HG02970 (cell line): Measurements from ENCODE around the gene SRD5A3.
"Not testable (repeated sequence)": the region's sequence is repeated elsewhere in the genome, so short reads cannot be mapped to it uniquely, and the experiment has no call there.

Source experiments
- ATAC-seq: cut with Tn5 transposase; IDR thresholded peaks from one replicate; pipeline ENCODE4 v1.9.1; 2021; ENCODE audit warnings: mild to moderate bottlenecking, moderate library complexity, moderate number of reproducible peaks; ENCODE audit not compliant: unreplicated experiment, low FRiP score

Gene SRD5A3

DNA sequence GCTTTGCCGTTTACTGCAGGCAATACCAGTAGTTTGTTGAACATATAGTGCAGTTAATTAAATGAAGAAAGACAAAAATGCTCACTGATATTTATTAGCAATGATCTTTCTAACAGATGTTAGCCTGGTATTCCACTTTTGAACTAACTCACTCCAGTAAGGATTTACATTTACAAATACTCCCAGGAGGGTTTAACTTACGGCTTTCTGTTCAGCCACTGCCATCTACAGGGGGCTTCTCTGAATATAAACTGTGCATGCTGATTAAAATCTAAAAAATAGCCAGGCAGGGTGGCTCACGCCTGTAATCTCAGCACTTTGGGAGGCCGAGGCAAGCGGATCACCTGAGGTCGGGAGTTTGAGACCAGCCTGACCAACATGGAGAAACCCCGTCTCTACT, 2.2 kb upstream of the SRD5A3 start:
- ATAC-seq = no peak

DNA sequence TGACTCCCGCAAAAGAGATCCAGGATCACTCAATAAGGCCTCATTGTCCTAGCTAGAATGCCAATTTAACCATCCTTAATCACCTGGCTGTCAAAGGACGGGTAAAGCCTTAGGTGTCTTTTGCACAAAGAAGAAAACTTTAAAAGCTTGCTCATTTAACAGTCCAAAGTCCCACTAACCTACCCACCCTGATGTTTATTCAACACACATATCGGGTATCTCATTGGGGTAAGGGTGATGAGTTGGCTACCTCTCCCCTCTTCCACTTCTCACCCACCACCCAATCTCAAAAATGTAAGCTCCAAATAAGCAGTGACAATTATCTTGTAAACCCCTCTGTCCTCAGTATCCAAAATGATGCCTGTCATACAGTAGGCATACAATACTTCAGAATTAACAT, 988 bp upstream of the SRD5A3 start:
- ATAC-seq = no peak

DNA sequence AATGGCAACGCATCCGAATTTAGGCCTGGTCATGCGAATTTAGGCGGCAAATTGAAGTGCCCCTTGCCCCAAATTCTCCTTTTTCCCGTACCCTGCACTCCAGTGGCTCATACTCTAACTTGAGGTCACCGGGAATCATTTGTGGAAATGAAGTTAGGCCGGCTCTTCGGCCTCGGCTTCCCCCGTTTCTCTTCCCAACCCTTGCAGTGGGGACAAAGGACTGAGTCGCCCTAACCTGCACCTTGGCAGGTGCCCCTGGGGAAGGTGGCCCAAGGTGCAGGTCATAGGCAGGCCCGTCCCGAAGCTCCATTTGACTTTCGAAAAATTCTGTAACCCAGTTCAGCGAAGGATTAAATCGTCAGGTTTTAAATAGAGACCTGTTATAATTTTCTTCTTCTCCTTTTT, 811 bp downstream of the SRD5A3 start:
- ATAC-seq = no peak

DNA sequence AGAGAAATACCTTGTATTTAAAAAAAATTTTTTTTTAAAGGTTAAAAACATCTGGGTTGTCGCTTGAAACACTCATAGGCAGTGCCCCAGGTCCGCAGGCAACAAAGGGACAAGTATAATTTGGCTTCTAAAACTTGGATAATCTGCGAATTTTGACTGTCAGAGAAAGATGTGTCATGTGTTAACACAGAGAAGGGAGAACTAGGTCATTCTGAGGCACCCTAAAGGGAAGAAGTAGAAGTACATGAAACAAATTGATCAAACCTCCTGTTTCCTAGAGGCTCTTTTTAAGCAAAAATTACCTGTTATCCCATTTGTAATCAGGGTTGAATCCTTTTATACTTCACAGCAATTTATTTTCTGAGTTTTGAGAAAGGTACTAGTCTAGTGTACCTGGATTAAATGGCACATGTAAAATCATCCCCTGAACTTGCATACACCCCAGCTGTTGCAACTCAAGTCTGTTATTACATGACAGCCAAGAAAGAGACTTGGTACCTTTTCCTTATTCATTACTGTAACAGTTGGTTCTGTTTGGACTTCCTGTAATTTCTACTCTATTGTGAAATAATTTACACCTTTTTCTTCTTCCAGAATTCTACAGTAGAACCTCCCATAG, 1.7 kb downstream of the SRD5A3 start:
- ATAC-seq = no peak

DNA sequence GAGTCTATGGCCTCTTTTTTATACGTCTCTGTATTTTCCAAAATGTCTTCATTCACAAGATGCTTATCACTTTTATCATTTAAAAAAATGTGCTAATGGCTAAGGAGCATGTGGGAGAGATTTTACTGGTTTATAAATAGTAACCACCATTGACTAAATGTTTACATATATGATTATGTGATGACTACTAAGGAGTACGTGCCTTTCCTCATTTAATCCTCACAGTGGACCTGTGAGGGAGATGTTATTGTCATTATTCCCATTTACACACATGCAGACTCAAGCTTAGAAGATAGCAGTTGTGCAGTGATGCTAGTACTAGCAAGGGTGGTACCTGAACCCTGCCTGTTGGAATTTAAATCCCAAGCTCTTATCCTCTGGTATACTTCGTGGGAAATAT, 2.4 kb downstream of the SRD5A3 start:
- ATAC-seq = no peak

DNA sequence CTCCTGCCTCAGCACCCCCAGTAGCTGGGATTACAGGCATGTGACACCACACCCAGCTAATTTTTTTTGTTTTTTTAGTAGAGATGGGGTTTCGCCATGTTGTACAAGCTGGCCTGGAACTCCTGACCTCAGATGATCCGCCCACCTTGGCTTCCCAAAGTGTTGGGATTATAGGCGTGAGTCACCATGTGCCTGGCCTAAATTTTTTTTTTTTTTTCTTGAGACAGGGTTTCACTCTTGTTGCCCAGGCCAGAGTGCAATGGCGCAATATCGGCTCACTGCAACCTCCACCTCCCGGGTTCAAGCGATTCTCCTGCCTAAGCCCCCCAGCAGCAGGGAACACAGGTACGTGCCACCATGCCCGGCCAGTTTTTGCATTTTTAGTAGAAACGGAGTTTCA, 4.8 kb downstream of the SRD5A3 start:
- ATAC-seq = not testable (repeated sequence)

DNA sequence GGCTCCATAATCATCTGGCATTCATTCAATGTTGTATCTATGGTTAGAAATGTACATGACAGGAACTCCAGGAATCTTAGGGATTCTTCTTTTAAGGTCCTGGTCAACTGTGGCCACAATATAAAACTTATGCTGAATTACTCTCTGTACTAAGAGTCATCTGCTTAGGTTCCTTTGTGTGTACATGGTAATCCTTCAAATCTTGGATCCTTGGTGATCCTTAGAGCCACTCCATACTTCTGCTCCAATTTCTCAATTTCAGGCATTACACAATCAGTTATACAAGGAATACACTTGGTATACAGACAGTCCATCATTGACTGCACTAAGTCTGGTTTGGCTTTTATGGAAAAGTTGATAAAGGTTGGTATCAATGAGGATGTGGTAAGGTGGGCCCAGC, 5.8 kb downstream of the SRD5A3 start:
- ATAC-seq = no peak

DNA sequence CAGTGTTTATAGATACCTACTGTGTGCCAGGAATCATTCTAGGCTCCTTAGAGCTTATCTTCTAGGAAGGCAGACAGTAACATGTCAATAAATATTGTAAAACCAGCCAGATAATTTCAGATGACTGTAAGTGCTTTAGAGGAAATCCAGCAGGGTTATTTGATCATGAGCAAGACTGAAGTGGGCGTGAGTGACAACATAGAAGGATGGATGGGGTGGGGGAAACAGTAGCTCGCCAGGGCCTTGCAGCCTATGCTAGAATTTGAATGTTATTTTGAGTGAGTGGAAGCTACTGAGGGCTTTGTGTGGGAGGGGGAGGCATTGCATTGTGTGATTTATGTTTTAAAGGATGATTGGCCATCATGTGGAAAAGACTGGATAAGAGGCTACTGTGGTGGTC, 6.7 kb downstream of the SRD5A3 start:
- ATAC-seq = no peak

DNA sequence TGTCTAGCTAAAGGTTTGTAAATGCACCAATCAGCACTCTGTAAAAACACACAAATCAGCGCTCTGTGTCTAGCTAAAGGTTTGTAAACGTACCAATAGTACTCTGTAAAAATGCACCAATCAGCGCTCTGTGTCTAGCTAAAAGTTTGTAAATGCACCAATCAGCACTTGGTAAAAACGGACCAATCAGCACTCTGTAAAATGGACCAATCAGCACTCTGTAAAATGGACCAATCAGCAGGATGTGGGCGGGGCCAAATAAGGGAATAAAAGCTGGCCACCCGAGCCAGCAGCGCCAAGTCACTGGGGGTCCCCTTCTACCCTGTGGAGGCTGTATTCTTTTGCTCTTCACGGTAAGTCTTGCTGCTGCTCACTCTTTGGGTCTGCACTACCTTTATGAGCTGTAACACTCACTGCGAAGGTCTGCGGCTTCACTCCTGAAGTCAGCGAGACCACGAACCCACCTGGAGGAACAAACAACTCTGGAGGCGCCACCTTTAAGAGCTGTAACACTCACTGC, 7.2 kb downstream of the SRD5A3 start:
- ATAC-seq = not testable (repeated sequence)

DNA sequence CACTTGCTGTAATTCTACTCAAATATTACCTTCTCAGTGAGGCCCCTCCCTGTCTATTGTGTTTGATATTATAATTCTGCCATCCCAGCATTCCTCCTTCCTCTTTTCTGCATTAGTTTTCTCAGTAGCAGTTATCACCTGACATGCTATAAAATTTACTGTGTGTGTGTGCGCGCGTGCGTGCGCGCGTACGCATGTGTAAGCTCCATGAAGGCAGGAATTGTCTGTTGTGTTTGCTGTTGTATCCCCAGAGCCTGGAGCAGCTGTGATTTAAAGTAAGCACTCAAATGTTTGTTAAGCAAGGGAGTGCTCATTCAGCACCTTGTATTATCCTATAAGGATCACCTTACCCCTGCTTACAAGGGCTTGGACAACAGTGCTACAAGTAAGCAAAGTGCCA, 8.6 kb downstream of the SRD5A3 start:
- no peak for ATAC-seq

DNA sequence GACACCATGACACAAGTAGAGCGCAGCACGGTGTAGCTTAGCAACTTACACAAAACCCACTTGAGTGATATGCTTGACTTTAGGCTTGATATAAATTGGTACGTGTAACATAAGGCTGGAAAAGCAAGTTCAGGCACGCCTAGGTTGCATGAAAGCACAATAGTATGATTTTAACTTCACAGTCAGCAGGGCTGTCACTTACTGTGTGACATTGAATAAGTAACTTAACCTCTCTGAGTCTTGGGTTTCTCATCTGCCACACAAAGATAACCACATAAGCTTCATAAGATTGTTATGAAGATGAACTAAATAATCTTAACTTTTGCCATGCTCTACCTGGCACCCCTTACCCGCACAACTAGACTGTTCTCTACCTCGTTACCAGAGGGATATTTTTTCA, 9.5 kb downstream of the SRD5A3 start:
- ATAC-seq = no peak

DNA sequence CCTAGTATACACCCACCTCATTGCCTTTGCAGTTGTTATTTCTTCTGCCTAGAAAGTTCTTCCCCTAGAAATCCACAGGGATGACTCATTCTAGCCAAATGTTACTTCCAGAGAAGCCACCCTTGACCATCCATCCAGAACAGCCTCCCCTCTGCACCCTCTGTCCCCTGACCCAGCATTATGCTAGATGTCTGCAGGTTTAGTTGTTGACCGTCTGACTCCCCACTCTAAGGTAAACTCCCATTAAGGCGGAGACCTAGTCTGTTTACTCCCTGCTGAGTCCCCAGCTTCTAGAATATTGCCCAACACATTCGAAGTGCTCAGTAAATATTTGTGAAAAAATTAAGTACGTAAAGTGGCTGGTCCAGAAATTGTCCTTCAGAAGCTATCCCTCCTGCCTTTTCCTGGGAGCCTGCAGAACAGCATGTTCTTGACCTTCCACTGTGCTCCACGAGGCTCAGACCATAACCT, 11.0 kb downstream of the SRD5A3 start:
- ATAC-seq = no peak

DNA sequence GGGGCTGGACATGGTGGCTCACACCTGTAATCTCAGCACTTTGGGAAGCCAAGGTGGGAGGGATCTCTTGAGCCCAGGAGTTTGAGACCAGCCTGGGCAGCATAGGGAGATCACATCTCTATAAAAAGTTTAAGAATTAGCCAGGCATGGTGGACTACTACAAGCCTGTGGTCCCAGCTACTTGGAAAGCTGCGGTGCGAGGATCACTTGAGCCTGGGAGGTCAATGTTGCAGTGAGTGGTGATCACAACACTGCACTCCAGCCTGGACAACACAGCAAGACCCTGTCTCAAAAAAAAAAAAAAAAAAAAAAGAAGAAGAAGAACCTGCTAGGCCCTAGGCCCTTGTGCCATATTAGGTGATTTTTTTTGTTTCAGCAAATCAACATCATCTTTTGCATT, 12.2 kb downstream of the SRD5A3 start:
- ATAC-seq = no peak

DNA sequence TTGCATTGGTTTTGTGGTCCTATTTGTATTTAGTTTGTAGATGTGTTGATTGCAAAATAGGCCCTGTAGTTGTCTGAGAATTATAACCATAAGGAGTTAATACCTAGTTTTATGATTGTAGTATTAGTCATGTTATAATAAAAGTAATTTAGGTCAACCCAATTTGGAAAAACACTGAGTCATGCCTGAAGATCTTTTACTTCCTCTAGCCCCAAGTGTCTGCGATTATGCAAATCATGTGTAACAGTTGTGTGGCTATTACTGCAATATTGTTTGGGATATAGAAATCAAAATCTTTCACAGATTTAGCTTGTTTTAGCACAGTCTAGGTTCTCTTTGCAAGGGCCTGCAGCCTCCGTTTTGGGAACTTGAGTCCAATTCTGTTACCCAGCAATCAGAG, 12.6 kb downstream of the SRD5A3 start:
- ATAC-seq = no peak

DNA sequence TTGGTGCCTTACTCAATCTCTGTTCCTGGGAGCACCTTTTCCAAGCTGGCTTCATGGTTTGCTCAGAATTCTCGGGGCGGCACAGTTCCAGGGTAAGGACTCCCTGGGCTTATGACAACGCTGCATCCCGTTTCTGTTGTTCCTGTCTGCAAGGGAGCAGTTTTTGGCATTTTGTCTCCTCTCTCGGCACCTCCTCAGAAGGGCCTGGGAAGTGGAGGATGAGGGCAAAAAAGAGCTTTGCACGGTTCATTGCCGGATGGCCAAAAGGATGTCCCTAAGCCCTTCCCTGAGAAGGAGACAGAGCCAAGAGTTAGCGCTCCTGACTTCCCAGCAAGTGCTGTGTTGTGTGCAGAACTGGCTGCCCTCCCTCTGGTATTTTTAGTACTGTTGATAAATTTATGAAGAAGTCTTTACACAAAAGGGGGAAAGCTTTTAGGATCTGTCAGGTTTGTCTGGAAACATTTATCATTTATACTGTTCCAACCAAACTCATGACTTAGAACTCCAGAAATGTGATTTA, 13.4 kb downstream of the SRD5A3 start:
- ATAC-seq = no peak

DNA sequence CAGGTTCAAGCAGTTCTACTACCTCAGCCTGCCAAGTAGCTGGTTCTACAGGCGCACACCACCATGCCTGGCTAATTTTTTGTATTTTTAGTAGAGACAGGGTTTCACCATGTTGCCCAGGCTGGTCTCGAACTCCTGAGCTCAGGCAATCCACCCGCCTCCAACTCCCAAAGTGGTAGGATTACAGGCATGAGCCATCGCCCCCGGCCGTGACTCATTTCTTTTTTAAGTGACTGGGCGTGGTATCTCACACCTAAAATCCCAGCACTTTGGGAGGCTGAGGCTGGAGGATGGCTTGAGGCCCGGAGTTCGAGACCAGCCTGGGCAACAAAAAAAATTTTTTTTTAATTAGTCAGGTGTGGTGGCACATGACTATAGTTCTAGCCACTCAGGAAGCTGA, 16.9 kb downstream of the SRD5A3 start:
- not testable (repeated sequence) for ATAC-seq

DNA sequence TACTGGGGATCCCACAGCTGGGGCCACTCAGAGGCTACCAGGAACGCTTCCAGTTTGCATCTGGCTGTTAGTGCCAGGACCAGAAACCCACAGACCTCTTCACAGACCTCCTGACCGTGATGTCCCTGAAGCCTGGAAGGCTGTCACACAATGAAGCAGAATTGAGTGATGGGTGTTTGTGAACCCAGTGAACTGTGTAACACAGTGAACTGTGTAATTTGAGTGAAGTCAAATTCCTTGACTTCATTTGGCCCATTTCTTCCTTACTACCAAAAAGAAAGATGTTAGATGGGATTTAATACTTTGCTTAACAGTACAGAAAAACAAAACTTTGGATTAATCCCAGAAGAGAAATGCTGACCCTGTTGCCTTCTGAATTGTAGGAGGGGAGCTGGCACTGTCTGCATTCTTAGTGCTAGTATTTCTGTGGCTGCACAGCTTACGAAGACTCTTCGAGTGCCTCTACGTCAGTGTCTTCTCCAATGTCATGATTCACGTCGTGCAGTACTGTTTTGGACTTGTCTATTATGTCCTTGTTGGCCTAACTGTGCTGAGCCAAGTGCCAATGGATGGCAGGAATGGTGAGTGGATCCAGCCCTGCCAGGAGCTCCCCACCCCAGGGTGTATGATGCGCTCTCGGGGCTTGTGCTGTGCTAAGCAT, 17.8 kb downstream of the SRD5A3 start:
- ATAC-seq = no peak

DNA sequence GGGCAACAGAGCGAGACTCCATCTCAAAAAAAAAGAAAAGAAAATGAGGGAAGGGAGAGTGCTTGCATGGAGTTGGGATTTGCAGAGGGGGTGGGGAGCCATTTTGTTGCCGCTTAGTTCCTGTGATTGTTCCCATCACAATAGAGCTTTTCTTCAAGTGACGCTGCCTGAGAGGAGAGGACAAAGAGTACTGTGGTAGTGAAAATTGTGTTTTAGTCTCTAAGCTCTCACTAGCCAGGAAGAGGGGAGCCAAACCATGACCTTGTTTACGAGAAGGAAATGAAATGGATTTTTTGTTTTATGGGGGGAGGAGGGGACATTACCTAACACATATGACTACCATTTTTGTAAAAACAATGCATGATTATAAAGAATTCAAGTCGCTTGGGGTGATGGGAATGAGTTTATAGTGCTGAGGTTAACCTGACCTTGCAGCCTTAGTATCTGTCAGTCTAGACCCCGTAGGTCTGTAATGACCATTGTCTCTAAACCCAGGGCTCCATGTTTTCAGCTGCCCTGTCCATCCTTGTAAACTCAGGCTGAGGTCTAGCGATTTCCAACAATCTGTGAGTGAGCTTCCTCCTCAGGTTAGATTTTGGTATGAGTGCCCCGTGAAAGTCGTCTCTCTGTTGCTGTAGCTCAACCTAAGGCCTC, 18.8 kb downstream of the SRD5A3 start:
- no peak for ATAC-seq

DNA sequence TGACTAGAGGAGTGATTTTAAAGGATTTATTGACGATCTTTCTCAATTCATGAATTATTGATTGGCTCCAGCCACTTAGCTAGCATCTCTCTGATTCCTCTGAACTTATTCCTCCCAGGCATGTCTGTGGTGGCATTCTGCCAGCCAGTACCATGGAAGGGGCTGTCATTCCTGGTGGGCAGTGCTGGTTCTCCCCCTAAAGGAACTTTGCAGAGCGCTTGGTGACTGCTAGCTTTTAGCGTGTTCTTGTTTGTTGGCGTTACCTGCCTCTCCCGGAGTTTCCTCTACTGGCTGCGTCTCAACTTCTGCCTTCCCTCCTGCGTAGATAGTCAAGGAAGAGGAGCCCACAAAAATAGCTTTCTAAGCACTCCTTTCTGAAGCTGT, 19.3 kb downstream of the SRD5A3 start:
- no peak for ATAC-seq

DNA sequence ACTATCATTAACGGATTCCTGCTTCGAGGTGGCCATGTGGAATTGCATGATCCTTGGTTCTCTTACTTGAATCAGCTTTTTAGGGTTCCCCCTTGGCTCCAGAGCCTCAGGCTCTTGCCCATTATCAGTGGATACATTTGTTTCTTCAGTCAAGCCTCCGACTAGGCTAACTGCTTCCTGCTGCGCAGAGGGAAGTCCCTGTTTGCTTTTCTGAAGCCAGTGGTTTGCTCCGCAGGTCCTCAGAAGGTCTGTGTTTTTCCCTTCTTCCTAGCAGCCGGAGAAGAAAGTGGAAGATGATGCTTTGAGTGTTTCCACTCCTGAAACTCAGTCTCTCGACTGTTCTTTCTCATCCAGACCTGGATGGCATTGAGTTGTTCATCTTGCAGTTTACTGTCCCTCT, 20.6 kb downstream of the SRD5A3 start:
- no peak for ATAC-seq

DNA sequence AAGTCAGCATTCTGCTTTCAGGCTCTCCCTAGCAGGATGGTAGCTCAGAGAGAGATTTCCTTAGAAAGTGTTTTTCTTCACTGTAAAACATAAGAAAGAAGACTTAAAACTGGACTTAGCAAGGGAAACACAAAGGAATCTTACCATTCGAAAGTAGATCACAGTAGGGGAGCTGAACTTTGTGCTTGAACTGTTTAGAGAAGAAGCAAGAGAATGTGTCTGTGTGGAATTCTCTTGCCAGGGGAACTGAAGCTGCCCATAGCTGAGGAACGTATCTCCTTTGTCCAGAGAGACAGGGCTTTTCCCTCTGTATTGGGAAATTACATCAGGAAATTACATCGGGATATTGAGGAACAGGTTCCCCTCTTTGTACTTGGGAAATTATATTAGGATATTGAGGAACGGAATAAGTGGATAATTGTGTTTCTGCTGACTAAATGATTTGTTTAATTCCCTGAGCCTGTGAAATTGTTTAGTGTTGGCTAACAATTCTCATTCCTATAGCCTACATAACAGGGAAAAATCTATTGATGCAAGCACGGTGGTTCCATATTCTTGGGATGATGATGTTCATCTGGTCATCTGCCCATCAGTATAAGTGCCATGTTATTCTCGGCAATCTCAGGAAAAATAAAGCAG, 21.2 kb downstream of the SRD5A3 start:
- no peak for ATAC-seq
